H1 (cell line): Measurements from ENCODE around the gene ATG7. TPM values are rescaled to one million over a fixed set of nuclear protein-coding genes. Genes with fewer than 3 reads are reported as not detected.

ENCODE experiments used
- CTCF ChIA-PET: fragments of 300-600 bp; sonication (Branson Sonifier 250); formaldehyde crosslinking; loops from one replicate; lab custom pipeline; 2021; ENCODE audit not compliant: partially characterized antibody; lab: Charles Lee
- POLR2A ChIA-PET: fragments of 300-600 bp; sonication (Branson Sonifier 250); formaldehyde crosslinking; loops from one replicate; lab custom pipeline; 2021; ENCODE audit warnings: inconsistent platforms; ENCODE audit not compliant: partially characterized antibody; lab: Charles Lee
- DNase-seq, 2 experiments: peaks; one replicate each; pipeline versions ENCODE4 v3.0.0 to v3.0.0-alpha.2; 2010 to 2022; ENCODE audit warnings: low spot score in 2 of 2, low read depth in 1 of 2, mixed read lengths in 1 of 2
- FAIRE-seq: peaks from 2 replicates; lab custom pipeline; 2011; peaks lifted over from hg19 to GRCh38; lab: Jason Lieb, UNC
- H2AFZ ChIP-seq: 2 replicates; pipeline ENCODE4 v1.8.1; 2012; ENCODE audit warnings: low read length, inconsistent platforms
- H2AK5ac ChIP-seq: 2 replicates; pipeline ENCODE4 v1.6.1; 2013; ENCODE audit warnings: low read depth, low read length
- H2BK120ac ChIP-seq: replicated peaks from 2 replicates; pipeline ENCODE3; 2013; ENCODE audit warnings: low read depth, low read length, inconsistent platforms
- H2BK12ac ChIP-seq: 2 replicates; pipeline ENCODE4 v1.6.1; 2013; ENCODE audit warnings: low read depth, low read length
- H2BK15ac ChIP-seq: 2 replicates; pipeline ENCODE4 v1.6.1; 2013; ENCODE audit warnings: low read length
- H2BK20ac ChIP-seq: 2 replicates; pipeline ENCODE4 v1.6.1; 2013; ENCODE audit warnings: low read length
- H2BK5ac ChIP-seq: 2 replicates; pipeline ENCODE4 v1.6.1; 2013; ENCODE audit warnings: low read depth, low read length
- H3K14ac ChIP-seq: 2 replicates; pipeline ENCODE4 v1.6.1; 2013; ENCODE audit warnings: inconsistent platforms; ENCODE audit not compliant: insufficient read length
- H3K18ac ChIP-seq: 2 replicates; pipeline ENCODE4 v1.6.1; 2013; ENCODE audit warnings: low read length; ENCODE audit errors: extremely low read depth
- H3K23ac ChIP-seq: 2 replicates; pipeline ENCODE4 v1.6.1; 2013; ENCODE audit warnings: inconsistent platforms; ENCODE audit not compliant: insufficient read length
- H3K23me2 ChIP-seq: 2 replicates; pipeline ENCODE4 v1.6.1; 2013; ENCODE audit warnings: low read depth, low read length
- H3K27ac ChIP-seq: 2 replicates; pipeline ENCODE4 v1.6.1; 2011; ENCODE audit warnings: low read depth, low read length, inconsistent platforms
- H3K27me3 ChIP-seq, 4 experiments: replicated peaks in 1 of 4; 1 replicate in 1 of 4; 2 replicates in 3 of 4; pipeline versions ENCODE4 v1.6.1 to v1.8.1; 2011 to 2013; ENCODE audit warnings: low read length in 3 of 4, mild to moderate bottlenecking in 3 of 4, inconsistent platforms in 2 of 4, mixed read lengths in 2 of 4, moderate library complexity in 1 of 4; ENCODE audit not compliant: control insufficient read depth in 3 of 4, insufficient read depth in 3 of 4; ENCODE audit errors: extremely low read depth in 1 of 4
- H3K36me3 ChIP-seq, 4 experiments: 2 replicates each; pipeline versions ENCODE4 v1.6.1 to v1.8.1; 2011 to 2013; ENCODE audit warnings: mild to moderate bottlenecking in 4 of 4, low read length in 3 of 4, moderate library complexity in 2 of 4, control low read depth in 1 of 4, inconsistent platforms in 1 of 4; ENCODE audit not compliant: insufficient read depth in 4 of 4, control insufficient read depth in 2 of 4
- H3K4ac ChIP-seq: replicated peaks from 2 replicates; pipeline ENCODE3; 2013; ENCODE audit warnings: low read length, low read depth, mixed read lengths, inconsistent platforms; ENCODE audit not compliant: insufficient read length
- H3K4me1 ChIP-seq, 4 experiments: replicated peaks in 1 of 4; 1 replicate in 1 of 4; 2 replicates in 3 of 4; pipeline versions ENCODE4 v1.6.1 to v1.8.1; 2011 to 2013; ENCODE audit warnings: low read length in 3 of 4, inconsistent platforms in 2 of 4, mixed read lengths in 1 of 4; ENCODE audit not compliant: insufficient read depth in 4 of 4, control insufficient read depth in 3 of 4
- H3K4me2 ChIP-seq, 2 experiments: 2 replicates each; pipeline versions ENCODE4 v1.6.1 to v1.8.1; 2011 to 2013; ENCODE audit warnings: low read depth in 2 of 2, low read length in 2 of 2, control low read depth in 1 of 2, inconsistent platforms in 1 of 2, mild to moderate bottlenecking in 1 of 2; ENCODE audit not compliant: insufficient read depth in 1 of 2
- H3K4me3 ChIP-seq, 4 experiments: fragments of 200-600, 300-600 bp in 1 of 4; sonication (generic), shearing (Covaris generic), sonication (Bioruptor Twin) in 1 of 4; 2 replicates each; pipeline versions ENCODE4 v1.5.1 to v1.8.1; 2011 to 2016; ENCODE audit warnings: low read length in 4 of 4, low read depth in 3 of 4, control low read depth in 2 of 4, inconsistent platforms in 2 of 4, mild to moderate bottlenecking in 2 of 4, mixed read lengths in 1 of 4, moderate library complexity in 1 of 4; ENCODE audit not compliant: insufficient read depth in 2 of 4; ENCODE audit errors: extremely low read depth in 1 of 4
- H3K56ac ChIP-seq: replicated peaks from 2 replicates; pipeline ENCODE3; 2013; ENCODE audit warnings: low read depth, mild to moderate bottlenecking, mixed read lengths, low read length, inconsistent platforms; ENCODE audit not compliant: insufficient read length
- H3K79me1 ChIP-seq: 2 replicates; pipeline ENCODE4 v1.6.1; 2013; ENCODE audit warnings: low read depth, low read length, control low read depth
- H3K79me2 ChIP-seq, 2 experiments: 2 replicates each; pipeline versions ENCODE4 v1.6.1 to v1.8.1; 2012 to 2013; ENCODE audit warnings: low read length in 2 of 2, mild to moderate bottlenecking in 2 of 2, inconsistent platforms in 1 of 2; ENCODE audit not compliant: insufficient read depth in 2 of 2, control insufficient read depth in 1 of 2
- H3K9ac ChIP-seq, 4 experiments: replicated peaks in 1 of 4; 1 replicate in 1 of 4; 2 replicates in 3 of 4; pipeline versions ENCODE4 v1.6.1 to v1.8.1; 2011 to 2013; ENCODE audit warnings: low read depth in 3 of 4, low read length in 3 of 4, control low read depth in 2 of 4, mild to moderate bottlenecking in 2 of 4, moderate library complexity in 2 of 4, inconsistent platforms in 1 of 4; ENCODE audit errors: extremely low read depth in 1 of 4
- H3K9me3 ChIP-seq, 2 experiments: 2 replicates each; pipeline versions ENCODE4 v1.6.1 to v1.8.1; 2012 to 2013; ENCODE audit warnings: mild to moderate bottlenecking in 2 of 2, moderate library complexity in 2 of 2, control low read depth in 1 of 2, inconsistent platforms in 1 of 2, low read depth in 1 of 2, low read length in 1 of 2, mixed read lengths in 1 of 2; ENCODE audit not compliant: insufficient read depth in 2 of 2
- H4K20me1 ChIP-seq, 2 experiments: replicated peaks in 1 of 2; 2 replicates each; pipeline versions ENCODE3 to v1.8.1; 2011 to 2013; ENCODE audit warnings: inconsistent platforms in 2 of 2, low read length in 2 of 2, mild to moderate bottlenecking in 1 of 2; ENCODE audit not compliant: insufficient read depth in 2 of 2, control insufficient read depth in 1 of 2
- H4K5ac ChIP-seq: 2 replicates; pipeline ENCODE4 v1.6.1; 2013; ENCODE audit warnings: low read length, low read depth, mixed read lengths, inconsistent platforms; ENCODE audit not compliant: insufficient read length
- H4K8ac ChIP-seq: 2 replicates; pipeline ENCODE4 v1.8.0; 2013; ENCODE audit warnings: mild to moderate bottlenecking, moderate library complexity, low read length, inconsistent platforms; ENCODE audit not compliant: insufficient read depth; ENCODE audit errors: extremely low read depth
- H4K91ac ChIP-seq: replicated peaks from 2 replicates; pipeline ENCODE3; 2013; ENCODE audit warnings: low read length, mixed read lengths, inconsistent platforms; ENCODE audit not compliant: insufficient read length
- ASH2L ChIP-seq: fragments of 200-600, 300-600 bp; sonication (generic); IDR thresholded peaks from one replicate; pipeline ENCODE4 v1.7.1; 2017; ENCODE audit warnings: low read length
- BACH1 ChIP-seq: IDR thresholded peaks from 2 replicates; pipeline ENCODE4 v1.6.1; 2012; ENCODE audit warnings: low read length, improper control_type of control experiment
- CHD1 ChIP-seq: IDR thresholded peaks from 2 replicates; pipeline ENCODE4 v1.6.1; 2012; ENCODE audit warnings: low read depth, low read length, improper control_type of control experiment
- KDM5A ChIP-seq: fragments of 200-600 bp; IDR thresholded peaks from 2 replicates; pipeline ENCODE4 v1.7.1; 2012; ENCODE audit warnings: mild to moderate bottlenecking, low read length, inconsistent platforms, mixed read lengths
- NRF1 ChIP-seq: IDR thresholded peaks from 2 replicates; pipeline ENCODE4 v1.6.1; 2011; ENCODE audit warnings: mild to moderate bottlenecking, low read depth, low read length, improper control_type of control experiment
- POLR2A ChIP-seq, 2 experiments: IDR thresholded peaks; 1 replicate in 1 of 2; 2 replicates in 1 of 2; pipeline ENCODE4 v1.6.1; 2011; ENCODE audit warnings: low read depth in 2 of 2, low read length in 2 of 2, mild to moderate bottlenecking in 2 of 2; ENCODE audit errors: control extremely low read depth in 1 of 2
- POU5F1 ChIP-seq: IDR thresholded peaks from 2 replicates; pipeline ENCODE4 v1.6.1; 2011; ENCODE audit warnings: low read depth, mild to moderate bottlenecking, low read length, moderate library complexity
- RBBP5 ChIP-seq: IDR thresholded peaks from 2 replicates; pipeline ENCODE4 v1.7.1; 2012; ENCODE audit warnings: low read depth, mild to moderate bottlenecking, inconsistent platforms, low read length, moderate library complexity, borderline replicate concordance
- RFX5 ChIP-seq: IDR thresholded peaks from 2 replicates; pipeline ENCODE4 v1.6.1; 2011; ENCODE audit warnings: low read depth, low read length, improper control_type of control experiment, borderline replicate concordance
- SIRT6 ChIP-seq: IDR thresholded peaks from one replicate; pipeline ENCODE4 v1.7.1; 2012; ENCODE audit warnings: low read length, inconsistent platforms
- SUZ12 ChIP-seq: fragments of 200-600 bp; sonication (generic); IDR thresholded peaks from 2 replicates; pipeline ENCODE4 v1.6.1; 2012; ENCODE audit warnings: mild to moderate bottlenecking, inconsistent platforms, low read length, moderate library complexity, mixed read lengths
- TBP ChIP-seq: IDR thresholded peaks from 2 replicates; pipeline ENCODE4 v1.6.1; 2011; ENCODE audit warnings: low read depth, low read length, improper control_type of control experiment
- ZNF274 ChIP-seq: IDR thresholded peaks from 2 replicates; pipeline ENCODE4 v1.7.0; 2012; ENCODE audit warnings: low read length, borderline replicate concordance; ENCODE audit errors: extremely low read depth
- WGBS, 2 experiments: shearing (Covaris generic) in 1 of 2; methylation state at CpG; one replicate each; pipeline versions ENCODE4 v1.1.6 to v1.1.7; 2013 to 2015; ENCODE audit warnings: low lambda C conversion rate in 2 of 2, mixed read lengths in 2 of 2, inconsistent platforms in 1 of 2, low coverage in 1 of 2, missing lambda C conversion rate in 1 of 2; ENCODE audit not compliant: insufficient replicate concordance in 2 of 2, insufficient coverage in 1 of 2, insufficient read length in 1 of 2; ENCODE audit errors: extremely low coverage in 1 of 2, missing lambda C conversion rate in 1 of 2; 5-methylcytosine and 5-hydroxymethylcytosine counted together
- polyA plus RNA-seq, 7 experiments: library from polyadenylated mRNA; depleted of rRNA in 3 of 7; stranded (reverse) in 5 of 7; unstranded in 2 of 7; fragments of >200 nt in 5 of 7; fragments of 200-250 nt in 2 of 7; gene quantifications; 1 replicate in 5 of 7; 2 replicates in 1 of 7; 4 replicates in 1 of 7; pipeline versions ENCODE4 v1.2.1 to v1.2.3, GENCODE V29; 2011 to 2013; ENCODE audit warnings: missing spikeins in 2 of 7, mixed read lengths in 2 of 7
- total RNA-seq: library from RNA; stranded (reverse); fragmentation: NEBNext Ultra II Directional; extraction: Animal tissue kit (Norgen Biotek cat#: 25700); gene quantifications from 2 replicates; pipeline ENCODE4 v1.2.1, GENCODE V29; 2021
- TF ChIP-seq, protein P1 (sequence below): IDR thresholded peaks from 2 replicates; pipeline ENCODE4 v1.6.1; 2011; ENCODE audit warnings: low read length, improper control_type of control experiment
- TF ChIP-seq, protein P2 (sequence below): IDR thresholded peaks from 2 replicates; pipeline ENCODE4 v1.6.1; 2012; ENCODE audit warnings: inconsistent platforms

Gene ATG7
- total and polyA plus RNA-seq, 2 of the 8 experiments (the other 6 are each of a cell fraction or from before 2014, with no cell fraction given): 15.0 to 19.1 TPM

DNA sequence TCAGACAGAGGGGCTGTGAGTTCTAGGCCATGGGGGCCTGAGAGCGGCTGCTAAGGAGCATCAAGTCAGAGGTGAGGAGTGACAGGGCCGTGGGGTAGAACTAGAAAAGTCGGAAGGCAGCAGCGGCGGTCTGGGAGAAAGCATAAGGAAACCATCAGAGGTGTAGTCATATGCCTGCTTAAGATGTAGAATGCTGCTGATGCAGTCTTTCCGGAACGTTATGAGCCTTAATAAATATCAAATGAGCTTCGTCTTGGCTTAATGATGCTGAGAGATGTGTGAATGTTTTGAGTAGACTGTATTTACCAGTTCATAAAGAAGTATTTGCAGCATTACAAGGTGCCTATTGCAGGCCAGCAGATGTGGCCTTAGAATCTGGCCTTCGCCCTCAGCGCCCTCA is 15.2 kb downstream of the ATG7 start:
- Histone ChIP-seq H3K36me3 (0 out of 8 replicates have a peak, but pooled peaks cover 0 to under 1% (median 0%) of the 10 kb centered on the region in 4 experiments), H4K91ac (no peak overlapping the region), H3K9ac (no peak overlapping the region), H2AFZ (no peak overlapping the region), H2BK5ac (no peak overlapping the region), H3K14ac (no peak overlapping the region), H2AK5ac (no peak overlapping the region), H2BK20ac (no peak overlapping the region), H3K18ac (no peak overlapping the region), H3K79me2 (no peaks in the 10 kb centered on the region), H4K8ac (no peak overlapping the region; the same call in 1 of the 2 replicates), H2BK15ac (no peak overlapping the region), H3K27me3 (no peaks in the 10 kb centered on the region), H3K23me2 (no peaks in the 10 kb centered on the region), H2BK120ac (no peak overlapping the region), H3K79me1 (no peaks in the 10 kb centered on the region; the same call in 1 of the 2 replicates), H4K5ac (no peak overlapping the region), H3K56ac (no peak overlapping the region), H3K23ac (no peak overlapping the region), H3K4me2 (no peak overlapping the region), H4K20me1 (no peaks in the 10 kb centered on the region), H2BK12ac (no peak overlapping the region), H3K4me3 (no peak overlapping the region), H3K27ac (no peak overlapping the region), H3K4me1 (no peaks in the 10 kb centered on the region), H3K4ac (no peak overlapping the region), H3K9me3 (no peaks in the 10 kb centered on the region)
- WGBS, 2 experiments: 83% methylated on average over 9 of the region's 10 CpGs; no CpG with 5 or more reads in 1 of the 2 experiments
- ChIA-PET POLR2A (no interaction called here), CTCF (interaction anchor here (0.9 to 1.8 kb wide), 2 partner anchors 9 to 12 kb away, joined by 3 to 8 read pairs; no protein-coding TSS in a partner anchor)
- FAIRE-seq: no peak
- DNase-seq: no peak
- TF ChIP-seq SUZ12 (no peak), ASH2L (no peak), RBBP5 (no peak), POLR2A (IDR thresholded peaks at IDR 0.05; ENCODE audit: control extremely low read depth in 1 of 2, low read depth in 2 of 2, low read length in 2 of 2) (no peak), KDM5A (no peak), SIRT6 (no peak), BACH1 (no peak), CHD1 (no peak), POU5F1 (no peak), NRF1 (no peak), TBP (no peak), ZNF274 (no peak), RFX5 (no peak)
- TF ChIP-seq, protein P1, sequence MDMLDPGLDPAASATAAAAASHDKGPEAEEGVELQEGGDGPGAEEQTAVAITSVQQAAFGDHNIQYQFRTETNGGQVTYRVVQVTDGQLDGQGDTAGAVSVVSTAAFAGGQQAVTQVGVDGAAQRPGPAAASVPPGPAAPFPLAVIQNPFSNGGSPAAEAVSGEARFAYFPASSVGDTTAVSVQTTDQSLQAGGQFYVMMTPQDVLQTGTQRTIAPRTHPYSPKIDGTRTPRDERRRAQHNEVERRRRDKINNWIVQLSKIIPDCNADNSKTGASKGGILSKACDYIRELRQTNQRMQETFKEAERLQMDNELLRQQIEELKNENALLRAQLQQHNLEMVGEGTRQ: no peak
- TF ChIP-seq, protein P2, sequence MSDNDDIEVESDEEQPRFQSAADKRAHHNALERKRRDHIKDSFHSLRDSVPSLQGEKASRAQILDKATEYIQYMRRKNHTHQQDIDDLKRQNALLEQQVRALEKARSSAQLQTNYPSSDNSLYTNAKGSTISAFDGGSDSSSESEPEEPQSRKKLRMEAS: no peak
